ENCODE results near the gene PIK3C2B. TPM values are rescaled to one million over a fixed set of nuclear protein-coding genes. Genes with fewer than 3 reads are reported as not detected.

PIK3C2B gene
- total and polyA plus RNA-seq, 2 of the 8 experiments (the other 6 are each of a cell fraction or from before 2014, with no cell fraction given): 20.4 to 36.7 TPM

DNA sequence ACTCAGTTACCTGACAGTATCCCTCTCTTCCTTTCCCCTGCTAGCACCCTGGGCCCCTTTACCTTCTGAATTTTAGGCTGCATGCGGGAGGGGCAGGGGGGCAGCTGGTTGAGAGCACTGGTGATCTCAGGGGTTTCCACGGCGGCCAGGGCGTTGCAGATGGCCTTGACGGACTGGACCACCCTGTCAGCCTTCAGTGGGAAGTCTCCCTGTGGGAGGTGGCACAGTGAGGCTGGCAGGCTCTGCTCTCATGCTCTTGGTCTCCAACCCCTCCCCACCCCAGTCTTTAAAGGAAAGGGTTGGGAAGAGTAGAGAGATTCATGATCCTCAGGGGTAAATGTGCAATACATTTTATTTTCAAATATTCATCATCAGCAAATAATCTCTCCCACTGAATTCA is 36.9 kb downstream of the PIK3C2B start:
- no peak overlapping the region for H3K27ac ChIP-seq (ENCODE audit: low read depth, low read length)
- no peak overlapping the region for H4K8ac ChIP-seq (ENCODE audit: extremely low read depth, insufficient read depth, low read length)
- H2BK5ac ChIP-seq (ENCODE audit: low read depth, low read length): no peak overlapping the region
- no peak overlapping the region for H3K4ac ChIP-seq (replicated peaks; ENCODE audit: insufficient read length, low read depth, low read length)
- no peak overlapping the region for H3K4me2 ChIP-seq (ENCODE audit: insufficient read depth in 1 of 2, low read depth in 2 of 2, low read length in 2 of 2)
- no peak overlapping the region for H4K91ac ChIP-seq (replicated peaks; ENCODE audit: insufficient read length, low read length)
- H3K14ac ChIP-seq (ENCODE audit: insufficient read length): no peak overlapping the region
- H2AK5ac ChIP-seq (ENCODE audit: low read depth, low read length): no peak overlapping the region
- CTCF ChIA-PET (ENCODE audit: partially characterized antibody): interaction anchor here (0.6 to 47.3 kb wide), 8 partner anchors 9 to 535 kb away, joined by 3 to 2124 read pairs (median 8); partner anchors contain the start of genes MDM4 and PIK3C2B
- no peak overlapping the region for H3K56ac ChIP-seq (replicated peaks; ENCODE audit: insufficient read length, low read depth, low read length)
- H2BK20ac ChIP-seq (ENCODE audit: low read length): no peak overlapping the region
- H4K20me1 ChIP-seq (replicated peaks in 1 of 2; ENCODE audit: control insufficient read depth in 1 of 2, insufficient read depth in 2 of 2, low read length in 2 of 2): no peaks in the 10 kb centered on the region
- H3K79me2 ChIP-seq (ENCODE audit: control insufficient read depth in 1 of 2, insufficient read depth in 2 of 2, low read length in 2 of 2): no peaks in the 10 kb centered on the region
- H2BK12ac ChIP-seq (ENCODE audit: low read depth, low read length): no peak overlapping the region
- 0 out of 2 replicates have a peak, but pooled peaks cover 2% of the 10 kb centered on the region for H3K79me1 ChIP-seq (ENCODE audit: low read depth, low read length)
- TF ChIP-seq TEAD4 (IDR thresholded peaks at IDR 0.05; ENCODE audit: low read depth, low read length): no peak
- no peak for TF ChIP-seq GTF2F1 (IDR thresholded peaks at IDR 0.05; ENCODE audit: borderline replicate concordance, low read depth, low read length)
- no peak for TF ChIP-seq BACH1 (IDR thresholded peaks at IDR 0.05; ENCODE audit: low read length)
- TF ChIP-seq JUND (IDR thresholded peaks at IDR 0.05; ENCODE audit: low read length): no peak
- no peak for TF ChIP-seq POU5F1 (IDR thresholded peaks at IDR 0.05; ENCODE audit: low read depth, low read length)
- no peak for TF ChIP-seq MAFK (IDR thresholded peaks at IDR 0.05; ENCODE audit: low read depth, low read length)
- TF ChIP-seq CBX8 (IDR thresholded peaks at IDR 0.05; ENCODE audit: borderline replicate concordance, low read depth, low read length): no peak
- no peak for TF ChIP-seq CREB1 (IDR thresholded peaks at IDR 0.05)
- TF ChIP-seq PHF8 (conservative IDR thresholded peaks at IDR 0.05; ENCODE audit: low read depth, low read length): no peak
- no peak for TF ChIP-seq RBBP5 (IDR thresholded peaks at IDR 0.05; ENCODE audit: borderline replicate concordance, low read depth, low read length)
- TF ChIP-seq CEBPB (IDR thresholded peaks at IDR 0.05; ENCODE audit: low read depth, low read length): no peak
- TF ChIP-seq, protein P1, sequence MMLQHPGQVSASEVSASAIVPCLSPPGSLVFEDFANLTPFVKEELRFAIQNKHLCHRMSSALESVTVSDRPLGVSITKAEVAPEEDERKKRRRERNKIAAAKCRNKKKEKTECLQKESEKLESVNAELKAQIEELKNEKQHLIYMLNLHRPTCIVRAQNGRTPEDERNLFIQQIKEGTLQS (IDR thresholded peaks at IDR 0.05; ENCODE audit: insufficient read depth, low read depth, low read length): no peak
- TF ChIP-seq SP4 (IDR thresholded peaks at IDR 0.05; ENCODE audit: low read length): no peak
- TF ChIP-seq KDM1A (IDR thresholded peaks at IDR 0.05; ENCODE audit: borderline replicate concordance, low read length): no peak
- H3K18ac ChIP-seq (ENCODE audit: extremely low read depth, low read length): no peak overlapping the region; the same call in 1 of the 2 replicates
- H2AFZ ChIP-seq (ENCODE audit: low read length): no peak overlapping the region
- no peak overlapping the region for H2BK120ac ChIP-seq (replicated peaks; ENCODE audit: low read depth, low read length)
- H3K4me3 ChIP-seq (ENCODE audit: extremely low read depth in 1 of 4, insufficient read depth in 2 of 4, low read depth in 3 of 4, low read length in 4 of 4): no peak overlapping the region
- no peak overlapping the region for H3K9ac ChIP-seq (replicated peaks in 1 of 4; ENCODE audit: extremely low read depth in 1 of 4, low read depth in 3 of 4, low read length in 3 of 4)
- DNase-seq (ENCODE audit: low read depth in 1 of 2, low spot score in 2 of 2): no peak
- no peak overlapping the region for H2BK15ac ChIP-seq (ENCODE audit: low read length)
- H3K23me2 ChIP-seq (ENCODE audit: low read depth, low read length): no peaks in the 10 kb centered on the region; the same call in 1 of the 2 replicates
- H4K5ac ChIP-seq (ENCODE audit: insufficient read length, low read depth, low read length): no peak overlapping the region
- H3K4me1 ChIP-seq (replicated peaks in 1 of 4; ENCODE audit: control insufficient read depth in 3 of 4, insufficient read depth in 4 of 4, low read length in 3 of 4): peaks cover 12 to 32% (median 21%) of the 10 kb centered on the region in 4 experiments
- POLR2A ChIA-PET (ENCODE audit: partially characterized antibody): interaction anchor here (3.4 to 7.0 kb wide), 2 partner anchors 8 to 37 kb away, joined by 12 to 42 read pairs; partner anchors contain the start of gene PIK3C2B
- no peak for FAIRE-seq
- H3K36me3 ChIP-seq (ENCODE audit: control insufficient read depth in 2 of 4, insufficient read depth in 4 of 4, low read length in 3 of 4): peaks cover 0 to 12% (median 4%) of the 10 kb centered on the region in 4 experiments; a peak in 6 of 8 replicates
- no peaks in the 10 kb centered on the region; a peak in 1 of 4 replicates for H3K9me3 ChIP-seq (ENCODE audit: insufficient read depth in 2 of 2, low read depth in 1 of 2, low read length in 1 of 2)
- no peaks in the 10 kb centered on the region for H3K27me3 ChIP-seq (replicated peaks in 1 of 4; ENCODE audit: control insufficient read depth in 3 of 4, extremely low read depth in 1 of 4, insufficient read depth in 3 of 4, low read length in 3 of 4)
- WGBS, 2 experiments (ENCODE audit: extremely low coverage in 1 of 2, insufficient coverage in 1 of 2, insufficient read length in 1 of 2, insufficient replicate concordance in 2 of 2, low coverage in 1 of 2, low lambda C conversion rate in 2 of 2, missing lambda C conversion rate in 1 of 2): 89% methylated on average over 5 of the region's 5 CpGs; no CpG with 5 or more reads in 1 of the 2 experiments
- H3K23ac ChIP-seq (ENCODE audit: insufficient read length): no peak overlapping the region
